ENCODE results near the gene MED23.

GRCh38 chr6:131646249-131646670, 18.2 kb upstream of the MED23 start:
- TF ChIP-seq CTCF (conservative IDR thresholded peaks at IDR 0.05; ENCODE audit: low read length) (no peak), EZH2phosphoT487 (IDR thresholded peaks at IDR 0.05; ENCODE audit: borderline replicate concordance) (no peak)

Data from Loucy (cell line).